Astrocyte (in vitro differentiated cells and primary cell): ENCODE results near the gene HOXB4. TPM values are rescaled to one million over a fixed set of nuclear protein-coding genes. Genes with fewer than 3 reads are reported as not detected.

Experiments
- DNase-seq: peaks from one replicate; pipeline ENCODE4 v3.0.0-alpha.2; 2010; ENCODE audit warnings: low read depth
- FAIRE-seq: peaks from 2 replicates; lab custom pipeline; 2011; peaks lifted over from hg19 to GRCh38; lab: Jason Lieb, UNC
- H2AFZ ChIP-seq: 2 replicates; pipeline ENCODE4 v1.6.0; 2012; ENCODE audit warnings: low read depth, low read length, inconsistent platforms
- H3K27ac ChIP-seq: 2 replicates; pipeline ENCODE4 v1.5.1; 2011; ENCODE audit warnings: low read depth, low read length, inconsistent platforms
- H3K27me3 ChIP-seq: 2 replicates; pipeline ENCODE4 v1.6.0; 2011; ENCODE audit warnings: low read length, inconsistent platforms; ENCODE audit not compliant: insufficient read depth
- H3K36me3 ChIP-seq: 2 replicates; pipeline ENCODE4 v1.5.1; 2011; ENCODE audit warnings: low read length, inconsistent platforms; ENCODE audit not compliant: insufficient read depth
- H3K4me1 ChIP-seq: 2 replicates; pipeline ENCODE4 v1.5.1; 2011; ENCODE audit warnings: low read length, inconsistent platforms; ENCODE audit not compliant: insufficient read depth
- H3K4me2 ChIP-seq: 2 replicates; pipeline ENCODE4 v1.6.0; 2012; ENCODE audit warnings: low read length, inconsistent platforms
- H3K4me3 ChIP-seq: 2 replicates; pipeline ENCODE4 v1.5.1; 2011; ENCODE audit warnings: low read depth, mild to moderate bottlenecking, low read length, inconsistent platforms; ENCODE audit not compliant: insufficient read depth
- H3K79me2 ChIP-seq: 2 replicates; pipeline ENCODE4 v1.6.0; 2012; ENCODE audit warnings: mild to moderate bottlenecking, low read length, inconsistent platforms; ENCODE audit not compliant: insufficient read depth
- H3K9ac ChIP-seq: 2 replicates; pipeline ENCODE4 v1.6.0; 2012; ENCODE audit warnings: mild to moderate bottlenecking, low read length, inconsistent platforms
- H3K9me3 ChIP-seq: 2 replicates; pipeline ENCODE4 v1.5.1; 2012; ENCODE audit warnings: low read depth, mild to moderate bottlenecking, low read length, inconsistent platforms; ENCODE audit not compliant: insufficient read depth
- H4K20me1 ChIP-seq: 2 replicates; pipeline ENCODE4 v1.6.0; 2012; ENCODE audit warnings: low read length, inconsistent platforms; ENCODE audit not compliant: insufficient read depth
- H3K27ac Mint-ChIP-seq: one replicate; pipeline ENCODE4 v1.8.0; 2021; ENCODE audit warnings: mild to moderate bottlenecking, mixed read lengths; ENCODE audit not compliant: unreplicated experiment
- H3K27me3 Mint-ChIP-seq: one replicate; pipeline ENCODE4 v1.8.0; 2021; ENCODE audit warnings: low read depth, mixed read lengths; ENCODE audit not compliant: unreplicated experiment
- H3K36me3 Mint-ChIP-seq: one replicate; pipeline ENCODE4 v1.8.0; 2021; ENCODE audit warnings: low read depth, mixed read lengths; ENCODE audit not compliant: unreplicated experiment
- H3K4me1 Mint-ChIP-seq: one replicate; pipeline ENCODE4 v1.8.0; 2021; ENCODE audit warnings: low read depth, mixed read lengths; ENCODE audit not compliant: unreplicated experiment
- H3K4me3 Mint-ChIP-seq: one replicate; pipeline ENCODE4 v1.8.0; 2021; ENCODE audit warnings: mild to moderate bottlenecking, moderate library complexity, mixed read lengths; ENCODE audit not compliant: unreplicated experiment
- H3K9me3 Mint-ChIP-seq: one replicate; pipeline ENCODE4 v1.8.0; 2021; ENCODE audit warnings: mild to moderate bottlenecking, mixed read lengths; ENCODE audit not compliant: unreplicated experiment
- CTCF ChIP-seq: IDR thresholded peaks from 2 replicates; pipeline ENCODE4 v1.5.1; 2011; ENCODE audit warnings: low read depth, mild to moderate bottlenecking, inconsistent platforms, low read length, moderate library complexity; ENCODE audit not compliant: insufficient read depth
- EZH2 ChIP-seq: IDR thresholded peaks from 2 replicates; pipeline ENCODE4 v1.6.1; 2012; ENCODE audit warnings: mild to moderate bottlenecking, low read length, inconsistent platforms; ENCODE audit not compliant: insufficient read depth
- total RNA-seq: library from RNA; stranded (reverse); gene quantifications from 2 replicates; pipeline ENCODE4 v1.2.1, GENCODE V29; 2021

HOXB4 gene
- total RNA-seq, 1 donor from 2014 or later = not detected

GRCh38 chr17:48554412-48555257 is 23.5 kb downstream of the HOXB4 start:
- peak overlapping the region; percentile 80 for H3K27ac ChIP-seq
- DNase-seq (peak; percentile 23), FAIRE-seq (no peak)
- H3K27ac Mint-ChIP-seq = no peak overlapping the region
- peaks cover 72% of the 10 kb centered on the region for H3K27me3 ChIP-seq
- no peaks in the 10 kb centered on the region for H3K36me3 ChIP-seq
- H3K4me3 Mint-ChIP-seq = no peak overlapping the region
- peaks cover 88% of the 10 kb centered on the region for H3K27me3 Mint-ChIP-seq
- H3K79me2 ChIP-seq = peaks cover 86% of the 10 kb centered on the region
- TF ChIP-seq EZH2 = peak; percentile 74
- TF ChIP-seq CTCF = no peak
- H3K9me3 ChIP-seq = no peaks in the 10 kb centered on the region
- peaks cover 2% of the 10 kb centered on the region for H3K4me1 Mint-ChIP-seq
- H3K4me1 ChIP-seq = peaks cover 48% of the 10 kb centered on the region
- no peaks in the 10 kb centered on the region for H4K20me1 ChIP-seq
- H2AFZ ChIP-seq = no peak overlapping the region
- peaks cover 5% of the 10 kb centered on the region for H3K36me3 Mint-ChIP-seq
- peak overlapping the region; percentile 63 for H3K4me3 ChIP-seq
- H3K9ac ChIP-seq = peak overlapping the region; percentile 83
- H3K9me3 Mint-ChIP-seq = peaks cover 18% of the 10 kb centered on the region
- peak overlapping the region; percentile 88 for H3K4me2 ChIP-seq

- Mint-ChIP-seq H3K27me3 (peaks cover 85% of the 10 kb centered on the region), H3K4me3 (no peak overlapping the region), H3K9me3 (peaks cover 16% of the 10 kb centered on the region), H3K4me1 (peaks cover 2% of the 10 kb centered on the region), H3K36me3 (peaks cover 5% of the 10 kb centered on the region), H3K27ac (peak overlapping the region; percentile 54)
- Histone ChIP-seq H3K9me3 (no peaks in the 10 kb centered on the region), H3K4me3 (peak overlapping the region; percentile 63), H2AFZ (no peak overlapping the region), H3K27me3 (peaks cover 65% of the 10 kb centered on the region), H3K4me1 (peaks cover 45% of the 10 kb centered on the region), H3K36me3 (no peaks in the 10 kb centered on the region), H4K20me1 (no peaks in the 10 kb centered on the region), H3K9ac (peak overlapping the region; percentile 83), H3K27ac (peak overlapping the region; percentile 80), H3K4me2 (peak overlapping the region; percentile 88), H3K79me2 (peaks cover 81% of the 10 kb centered on the region)
- TF ChIP-seq EZH2 = no peak
- no peak for TF ChIP-seq CTCF
- FAIRE-seq (no peak), DNase-seq (peak; percentile 18)
Observed at GRCh38 chr17:48553826-48554225, 24.3 kb downstream of the HOXB4 start.

DNA sequence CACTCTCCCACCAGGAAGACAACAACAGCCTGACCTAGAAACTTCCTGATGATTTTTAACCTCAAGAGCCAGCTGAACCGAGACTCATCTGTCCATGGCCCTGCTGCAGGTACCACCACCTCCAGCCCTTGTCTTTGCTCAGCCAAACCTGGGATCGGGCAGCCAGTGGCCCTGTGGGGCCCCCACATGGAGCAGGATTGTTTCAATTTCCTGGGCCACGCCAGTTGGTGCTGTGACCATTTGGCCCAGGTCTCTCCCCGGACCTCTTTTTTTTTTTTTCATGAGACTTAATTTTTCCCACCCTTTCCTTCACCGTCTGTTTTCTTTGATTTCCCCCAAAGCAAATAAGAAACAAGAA is 25.0 kb downstream of the HOXB4 start:
- peaks cover 60% of the 10 kb centered on the region for H3K27me3 ChIP-seq
- Mint-ChIP-seq H3K27ac (no peak overlapping the region), H3K36me3 (peaks cover 3% of the 10 kb centered on the region), H3K9me3 (peaks cover 12% of the 10 kb centered on the region), H3K27me3 (peaks cover 83% of the 10 kb centered on the region), H3K4me1 (peaks cover 2% of the 10 kb centered on the region), H3K4me3 (no peak overlapping the region)
- TF ChIP-seq EZH2 (no peak), CTCF (no peak)
- no peak overlapping the region for H2AFZ ChIP-seq
- H3K79me2 ChIP-seq = peaks cover 78% of the 10 kb centered on the region
- no peak overlapping the region for H3K4me3 ChIP-seq
- no peaks in the 10 kb centered on the region for H4K20me1 ChIP-seq
- FAIRE-seq (no peak), DNase-seq (no peak)
- peaks cover 43% of the 10 kb centered on the region for H3K4me1 ChIP-seq
- H3K4me2 ChIP-seq = peak overlapping the region; percentile 88
- H3K27ac ChIP-seq = peak overlapping the region; percentile 64
- H3K9me3 ChIP-seq = no peaks in the 10 kb centered on the region
- no peaks in the 10 kb centered on the region for H3K36me3 ChIP-seq
- H3K9ac ChIP-seq = peak overlapping the region; percentile 83
